Ovary (tissue), 9 donors: Measurements from ENCODE around the gene ASB4. TPM values are rescaled to one million over a fixed set of nuclear protein-coding genes. Genes with fewer than 3 reads are reported as not detected.
"Not testable (repeated sequence)": the region's sequence is repeated elsewhere in the genome, so short reads cannot be mapped to it uniquely, and the experiment has no call there.

ENCODE experiments used
- DNase-seq, 5 donors: peaks; one replicate each; pipeline ENCODE4 v3.0.0-alpha.2; 2019 to 2020
- H3K27ac ChIP-seq, 2 donors: fragments of 200-600 bp; one replicate each; pipeline versions ENCODE4 v1.5.1 to v1.8.0; 2019 to 2022
- H3K27me3 ChIP-seq: fragments of 200-600 bp; one replicate; pipeline ENCODE4 v1.8.0; 2022
- H3K36me3 ChIP-seq: fragments of 200-600 bp; sonication (generic); one replicate; pipeline ENCODE4 v1.5.1; 2019
- H3K4me1 ChIP-seq: one replicate; pipeline ENCODE4 v1.8.1; 2013; ENCODE audit warnings: mild to moderate bottlenecking, moderate library complexity; ENCODE audit not compliant: insufficient read depth
- H3K4me3 ChIP-seq: fragments of 200-600 bp; sonication (generic); one replicate; pipeline ENCODE4 v1.5.1; 2017
- H3K9me3 ChIP-seq, 2 donors: fragments of 200-600 bp in 1 of 2; sonication (generic) in 1 of 2; one replicate each; pipeline versions ENCODE4 v1.5.1 to v1.8.1; 2013 to 2019; ENCODE audit warnings: mild to moderate bottlenecking in 1 of 2, moderate library complexity in 1 of 2
- EP300 ChIP-seq: sonication (generic); formaldehyde crosslinking; IDR thresholded peaks from one replicate; pipeline ENCODE4 v1.6.1; 2017; ENCODE audit warnings: antibody characterized with exemption
- POLR2A ChIP-seq: fragments of 450-650 bp; IDR thresholded peaks from one replicate; pipeline ENCODE4 v1.6.1; 2017; ENCODE audit warnings: antibody characterized with exemption, mild to moderate bottlenecking, moderate library complexity
- WGBS, 3 donors: extraction: QIAGEN DNeasy Blood & Tissue Kit in 1 of 3; methylation state at CpG; one replicate each; pipeline versions ENCODE4 v1.1.5 to v1.1.7; 2013 to 2017; 5-methylcytosine and 5-hydroxymethylcytosine counted together
- intact Hi-C, 4 donors: fragments of 100-400 bp; cut with DNase I; formaldehyde crosslinking; loops; one replicate each; pipeline versions ENCODE4 v1.11.0 to v1.15.1; 2022 to 2023
- polyA plus RNA-seq, 2 donors: library from polyadenylated mRNA; stranded (reverse); fragments of 200-250 nt in 1 of 2; fragments of 350-450 nt in 1 of 2; fragmentation: Illumina TruSeq in 1 of 2; extraction: RNeasy Lipid Tissue Mini Kit (QIAGEN cat#74804) in 1 of 2; gene quantifications; one replicate each; pipeline ENCODE4 v1.2.3, GENCODE V29; 2013 to 2014
- total RNA-seq, 7 donors: library from RNA; depleted of rRNA in 2 of 7; stranded (reverse); fragments of >200 nt in 2 of 7; fragmentation: NEBNext Ultra II Directional in 3 of 7; extraction: Animal tissue kit (Norgen Biotek cat#: 25700) in 3 of 7; gene quantifications; one replicate each; pipeline versions ENCODE4 v1.1.0 to v1.2.4, GENCODE V29; 2016 to 2023
- TF ChIP-seq, protein P1 (sequence below), 3 donors: fragments of 450-650 bp in 2 of 3; fragments of 200-600 bp in 1 of 3; IDR thresholded peaks; one replicate each; pipeline versions ENCODE4 v1.5.1 to v1.8.0; 2016 to 2022; ENCODE audit warnings: antibody characterized with exemption in 3 of 3, mild to moderate bottlenecking in 1 of 3
- donor health status: DM: no; HTN: no; CAD: no; lungs with moderate emphysema.
- donor health status: DM: no; HTN: no; CAD: no.
- donor health status: Bipolar disorder and iron deficiency.
- donor health status: DM: yes; HTN: yes; CAD: no.
- donor health status: DM: no; HTN: no; CAD: no.
- donor health status: DM: yes; HTN: yes; CAD: no.

ASB4 gene
- total and polyA plus RNA-seq, 9 donors, result 0.11 to 2.0 (median 0.24) TPM

DNA sequence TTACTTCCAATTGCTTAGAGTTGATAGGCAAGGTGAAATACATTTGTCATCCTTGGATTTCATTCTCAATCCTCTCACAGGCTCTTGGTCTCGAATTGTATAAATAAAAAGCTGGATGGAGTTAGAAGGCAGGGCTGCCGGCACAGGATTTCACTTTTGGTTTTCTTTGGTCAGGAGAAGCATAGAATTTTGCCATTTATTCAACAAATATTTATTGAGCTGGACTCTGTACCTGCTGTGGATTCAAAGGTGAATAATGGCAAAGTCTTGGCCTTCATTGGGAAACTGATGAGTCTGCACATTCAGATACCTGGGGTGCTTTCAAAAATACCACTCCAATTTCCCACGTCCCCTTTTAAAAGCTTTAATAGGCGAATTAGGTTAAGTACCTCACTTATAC lies 60.9 kb downstream of the ASB4 start:
- Histone ChIP-seq H3K4me3 (no peak overlapping the region), H3K36me3 (no peaks in the 10 kb centered on the region), H3K27me3 (no peaks in the 10 kb centered on the region), H3K9me3 (no peaks in the 10 kb centered on the region), H3K27ac (peak overlapping the region in 1 of 2 donors; percentile 82), H3K4me1 (peaks cover 15% of the 10 kb centered on the region)
- WGBS, 3 donors, result 65 to 66% (median 66%) methylated on average over 4 of the region's 4 CpGs
- TF ChIP-seq POLR2A (no peak), EP300 (no peak)
- TF ChIP-seq, protein P1, sequence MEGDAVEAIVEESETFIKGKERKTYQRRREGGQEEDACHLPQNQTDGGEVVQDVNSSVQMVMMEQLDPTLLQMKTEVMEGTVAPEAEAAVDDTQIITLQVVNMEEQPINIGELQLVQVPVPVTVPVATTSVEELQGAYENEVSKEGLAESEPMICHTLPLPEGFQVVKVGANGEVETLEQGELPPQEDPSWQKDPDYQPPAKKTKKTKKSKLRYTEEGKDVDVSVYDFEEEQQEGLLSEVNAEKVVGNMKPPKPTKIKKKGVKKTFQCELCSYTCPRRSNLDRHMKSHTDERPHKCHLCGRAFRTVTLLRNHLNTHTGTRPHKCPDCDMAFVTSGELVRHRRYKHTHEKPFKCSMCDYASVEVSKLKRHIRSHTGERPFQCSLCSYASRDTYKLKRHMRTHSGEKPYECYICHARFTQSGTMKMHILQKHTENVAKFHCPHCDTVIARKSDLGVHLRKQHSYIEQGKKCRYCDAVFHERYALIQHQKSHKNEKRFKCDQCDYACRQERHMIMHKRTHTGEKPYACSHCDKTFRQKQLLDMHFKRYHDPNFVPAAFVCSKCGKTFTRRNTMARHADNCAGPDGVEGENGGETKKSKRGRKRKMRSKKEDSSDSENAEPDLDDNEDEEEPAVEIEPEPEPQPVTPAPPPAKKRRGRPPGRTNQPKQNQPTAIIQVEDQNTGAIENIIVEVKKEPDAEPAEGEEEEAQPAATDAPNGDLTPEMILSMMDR (IDR thresholded peaks at IDR 0.05), result no peak
- intact Hi-C loops, result loop anchor here in 2 of 4 donors (5.0 kb wide), 2 partner anchors 51 to 136 kb away; partner anchors contain the start of gene PDK4 (in 2 of the 2)
- no peak for DNase-seq

DNA sequence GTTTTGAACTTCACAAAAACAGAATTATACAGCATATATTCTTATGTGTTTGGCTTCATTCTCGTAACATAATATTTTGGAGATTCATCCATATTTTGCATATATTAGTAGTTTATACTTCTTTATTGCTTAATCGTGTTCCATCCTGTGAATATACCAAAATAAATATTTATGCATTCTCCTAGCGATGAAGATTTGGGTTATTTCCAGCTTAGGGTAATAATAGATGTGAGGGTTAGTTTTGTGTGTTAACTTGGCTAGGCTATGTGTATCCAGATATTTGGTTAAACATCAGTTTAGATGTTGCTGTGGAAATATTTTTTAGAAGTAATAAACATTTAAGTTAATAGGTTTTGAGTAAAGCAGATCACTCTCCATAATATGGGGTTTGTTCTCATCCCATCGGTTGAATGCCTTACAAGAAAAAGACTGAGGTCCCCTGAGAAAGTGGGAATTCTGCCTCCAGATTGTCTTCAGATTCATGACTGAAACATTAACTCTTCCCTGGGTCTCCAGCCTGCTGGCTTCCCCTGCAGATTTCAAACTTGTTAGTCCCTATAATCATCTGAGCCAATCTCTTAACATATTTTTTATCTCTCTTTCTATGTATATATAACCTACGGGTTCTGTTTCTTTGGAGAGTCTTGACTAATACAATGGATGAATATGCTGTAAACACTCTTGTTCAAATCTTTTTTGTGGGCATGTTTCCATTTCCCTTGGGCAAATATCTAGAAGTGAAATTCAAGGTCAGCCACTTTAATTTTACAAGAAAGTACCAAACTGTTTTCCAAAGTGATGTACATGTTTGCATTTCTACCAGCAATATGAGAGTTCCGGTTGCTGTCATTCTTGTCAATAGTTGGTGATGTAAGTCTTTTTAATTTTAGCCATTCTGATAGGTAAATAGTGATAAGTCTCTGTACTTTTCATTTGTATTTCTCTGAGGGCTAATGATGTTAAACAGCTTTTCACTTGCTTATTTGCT lies 61.9 kb downstream of the ASB4 start:
- Histone ChIP-seq H3K36me3 (no peaks in the 10 kb centered on the region), H3K27me3 (no peaks in the 10 kb centered on the region), H3K27ac (peak overlapping the region in 1 of 2 donors; percentile 82), H3K4me1 (peaks cover 18% of the 10 kb centered on the region), H3K9me3 (no peaks in the 10 kb centered on the region), H3K4me3 (no peak overlapping the region)
- DNase-seq, result no peak
- 41 to 47% (median 45%) methylated on average over 6 of the region's 6 CpGs for WGBS, 3 donors
- no peak for TF ChIP-seq EP300
- intact Hi-C loops, result loop anchor here in 2 of 4 donors (5.0 kb wide), 2 partner anchors 50 to 135 kb away; partner anchors contain the start of gene PDK4 (in 2 of the 2)

GRCh38 chr7:95549818-95550529 lies 64.2 kb downstream of the ASB4 start:
- H3K9me3 ChIP-seq, result no peaks in the 10 kb centered on the region
- peak; percentile 82 to 96 (median 89) for DNase-seq
- H3K27ac ChIP-seq, result peak overlapping the region; percentile 82 to 93
- H3K4me3 ChIP-seq, result peak overlapping the region; percentile 8
- intact Hi-C loops, result loop anchor here in 3 of 4 donors (5.0 kb wide), 2 partner anchors 47 to 132 kb away; partner anchors contain the start of gene PDK4 (in 3 of the 3)
- TF ChIP-seq, protein P1 (IDR thresholded peaks at IDR 0.05), result no peak
- TF ChIP-seq EP300 (peak; percentile 90), POLR2A (peak; percentile 21)
- no peaks in the 10 kb centered on the region for H3K27me3 ChIP-seq
- H3K4me1 ChIP-seq, result peaks cover 20% of the 10 kb centered on the region
- 4 to 5% (median 4%) methylated on average over 6 of the region's 6 CpGs for WGBS, 3 donors
- H3K36me3 ChIP-seq, result no peaks in the 10 kb centered on the region

- TF ChIP-seq, protein P1 (IDR thresholded peaks at IDR 0.05), result no peak
- TF ChIP-seq EP300 (no peak), POLR2A (no peak)
- peak in 1 of 5 donors; percentile 33 for DNase-seq
- Histone ChIP-seq H3K36me3 (no peaks in the 10 kb centered on the region), H3K27ac (peak overlapping the region; percentile 78 to 82), H3K4me1 (peaks cover 20% of the 10 kb centered on the region), H3K27me3 (no peaks in the 10 kb centered on the region), H3K9me3 (no peaks in the 10 kb centered on the region), H3K4me3 (peak overlapping the region; percentile 8)
- intact Hi-C loops, result loop anchor here in 1 of 4 donors (5.0 kb wide), 1 partner anchor 47 kb away; the partner anchor contains the start of gene PDK4
- 14 to 19% (median 17%) methylated on average over 4 of the region's 4 CpGs for WGBS, 3 donors
These were observed 64.8 kb downstream of the ASB4 start for GRCh38 chr7:95550546-95550945.

- peak in 1 of 5 donors; percentile 23 for DNase-seq
- peak overlapping the region in 1 of 2 donors; percentile 5 for H3K27ac ChIP-seq
- H3K4me3 ChIP-seq, H3K36me3 ChIP-seq, H3K9me3 ChIP-seq, H3K27me3 ChIP-seq: not testable (repeated sequence)
- H3K4me1 ChIP-seq, result peaks cover 16% of the 10 kb centered on the region
- intact Hi-C loops, result loop anchor here in 1 of 4 donors (5.0 kb wide), 1 partner anchor 45 kb away; the partner anchor contains the start of gene PDK4
- 84 to 97% (median 96%) methylated on average over 31 to 45 of the region's 45 CpGs for WGBS, 3 donors
These were observed 66.5 kb downstream of the ASB4 start for GRCh38 chr7:95552010-95552926.
